Peyer's patch (tissue), 4 donors: ENCODE data around the gene PER1.

Source experiments
- CTCF ChIP-seq, 6 experiments: fragments of 450-650 bp in 4 of 6; fragments of 200-600 bp in 2 of 6; sonication (generic) in 1 of 6; IDR thresholded peaks; one replicate each; pipeline ENCODE4 v1.5.1; 2017 to 2019; ENCODE audit warnings: antibody characterized with exemption in 6 of 6, mild to moderate bottlenecking in 3 of 6, moderate library complexity in 1 of 6
- POLR2A ChIP-seq, 2 donors: fragments of 450-650 bp; IDR thresholded peaks; one replicate each; pipeline ENCODE4 v1.5.1; 2017; ENCODE audit warnings: antibody characterized with exemption in 2 of 2, mild to moderate bottlenecking in 2 of 2, moderate library complexity in 2 of 2

GRCh38 chr17:8147141-8147804 is 4.9 kb downstream of the PER1 start:
- TF ChIP-seq CTCF (IDR thresholded peaks at IDR 0.05) (no peak), POLR2A (IDR thresholded peaks at IDR 0.05) (no peak)
